ENCODE data around the gene SETD1A. TPM values are rescaled to one million over a fixed set of nuclear protein-coding genes. Genes with fewer than 3 reads are reported as not detected.

The SETD1A gene
- total and polyA plus RNA-seq, 9 of the 15 experiments (the other 6 are each of a cell fraction or from before 2014, with no cell fraction given), result 0.08 to 36.0 (median 4.2) TPM

DNA sequence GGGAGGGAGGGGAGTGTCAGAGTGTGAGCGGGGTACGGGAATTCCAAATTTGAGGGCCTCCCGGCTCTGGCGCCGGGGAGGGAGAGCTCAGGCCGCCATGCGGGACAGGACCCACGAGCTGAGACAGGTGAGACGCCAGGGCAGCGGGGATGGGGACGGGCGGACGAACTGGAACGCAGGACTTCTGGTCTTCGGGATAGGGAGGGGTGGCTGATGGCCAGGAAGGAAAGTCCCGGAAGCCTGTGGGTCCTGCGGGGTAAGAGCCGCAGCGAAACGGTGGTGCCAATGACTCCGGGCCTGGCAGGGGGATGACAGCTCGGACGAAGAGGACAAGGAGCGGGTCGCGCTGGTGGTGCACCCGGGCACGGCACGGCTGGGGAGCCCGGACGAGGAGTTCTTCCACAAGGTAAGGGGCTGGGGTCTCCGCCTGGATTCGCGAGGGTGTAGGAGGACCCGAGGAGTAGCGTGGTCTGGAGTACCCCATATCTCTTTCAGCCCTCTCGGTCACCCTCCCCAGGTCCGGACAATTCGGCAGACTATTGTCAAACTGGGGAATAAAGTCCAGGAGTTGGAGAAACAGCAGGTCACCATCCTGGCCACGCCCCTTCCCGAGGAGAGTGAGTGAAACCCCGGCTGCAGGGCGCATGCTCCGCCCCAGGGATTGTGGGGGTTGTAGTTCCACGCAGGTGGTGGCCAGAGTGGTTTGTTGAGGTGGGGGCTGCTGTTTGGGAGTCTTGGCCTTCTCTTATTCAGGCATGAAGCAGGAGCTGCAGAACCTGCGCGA lies 76.3 kb downstream of the SETD1A start (continued):
- TF ChIP-seq, protein P1, sequence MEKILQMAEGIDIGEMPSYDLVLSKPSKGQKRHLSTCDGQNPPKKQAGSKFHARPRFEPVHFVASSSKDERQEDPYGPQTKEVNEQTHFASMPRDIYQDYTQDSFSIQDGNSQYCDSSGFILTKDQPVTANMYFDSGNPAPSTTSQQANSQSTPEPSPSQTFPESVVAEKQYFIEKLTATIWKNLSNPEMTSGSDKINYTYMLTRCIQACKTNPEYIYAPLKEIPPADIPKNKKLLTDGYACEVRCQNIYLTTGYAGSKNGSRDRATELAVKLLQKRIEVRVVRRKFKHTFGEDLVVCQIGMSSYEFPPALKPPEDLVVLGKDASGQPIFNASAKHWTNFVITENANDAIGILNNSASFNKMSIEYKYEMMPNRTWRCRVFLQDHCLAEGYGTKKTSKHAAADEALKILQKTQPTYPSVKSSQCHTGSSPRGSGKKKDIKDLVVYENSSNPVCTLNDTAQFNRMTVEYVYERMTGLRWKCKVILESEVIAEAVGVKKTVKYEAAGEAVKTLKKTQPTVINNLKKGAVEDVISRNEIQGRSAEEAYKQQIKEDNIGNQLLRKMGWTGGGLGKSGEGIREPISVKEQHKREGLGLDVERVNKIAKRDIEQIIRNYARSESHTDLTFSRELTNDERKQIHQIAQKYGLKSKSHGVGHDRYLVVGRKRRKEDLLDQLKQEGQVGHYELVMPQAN (IDR thresholded peaks at IDR 0.05; ENCODE audit: borderline replicate concordance), result peak; percentile 78; the same call in 1 of the 2 replicates
- TF ChIP-seq SETDB1 (IDR thresholded peaks at IDR 0.05; ENCODE audit: low read length) (no peak), CCNT2 (IDR thresholded peaks at IDR 0.05; ENCODE audit: borderline replicate concordance, extremely low read depth, insufficient read length, low read depth, low read length) (peak; percentile 16)
- TF ChIP-seq, protein P2, sequence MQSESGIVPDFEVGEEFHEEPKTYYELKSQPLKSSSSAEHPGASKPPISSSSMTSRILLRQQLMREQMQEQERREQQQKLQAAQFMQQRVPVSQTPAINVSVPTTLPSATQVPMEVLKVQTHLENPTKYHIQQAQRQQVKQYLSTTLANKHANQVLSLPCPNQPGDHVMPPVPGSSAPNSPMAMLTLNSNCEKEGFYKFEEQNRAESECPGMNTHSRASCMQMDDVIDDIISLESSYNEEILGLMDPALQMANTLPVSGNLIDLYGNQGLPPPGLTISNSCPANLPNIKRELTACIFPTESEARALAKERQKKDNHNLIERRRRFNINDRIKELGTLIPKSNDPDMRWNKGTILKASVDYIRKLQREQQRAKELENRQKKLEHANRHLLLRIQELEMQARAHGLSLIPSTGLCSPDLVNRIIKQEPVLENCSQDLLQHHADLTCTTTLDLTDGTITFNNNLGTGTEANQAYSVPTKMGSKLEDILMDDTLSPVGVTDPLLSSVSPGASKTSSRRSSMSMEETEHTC (IDR thresholded peaks at IDR 0.05), result no peak
- TF ChIP-seq, protein P3, sequence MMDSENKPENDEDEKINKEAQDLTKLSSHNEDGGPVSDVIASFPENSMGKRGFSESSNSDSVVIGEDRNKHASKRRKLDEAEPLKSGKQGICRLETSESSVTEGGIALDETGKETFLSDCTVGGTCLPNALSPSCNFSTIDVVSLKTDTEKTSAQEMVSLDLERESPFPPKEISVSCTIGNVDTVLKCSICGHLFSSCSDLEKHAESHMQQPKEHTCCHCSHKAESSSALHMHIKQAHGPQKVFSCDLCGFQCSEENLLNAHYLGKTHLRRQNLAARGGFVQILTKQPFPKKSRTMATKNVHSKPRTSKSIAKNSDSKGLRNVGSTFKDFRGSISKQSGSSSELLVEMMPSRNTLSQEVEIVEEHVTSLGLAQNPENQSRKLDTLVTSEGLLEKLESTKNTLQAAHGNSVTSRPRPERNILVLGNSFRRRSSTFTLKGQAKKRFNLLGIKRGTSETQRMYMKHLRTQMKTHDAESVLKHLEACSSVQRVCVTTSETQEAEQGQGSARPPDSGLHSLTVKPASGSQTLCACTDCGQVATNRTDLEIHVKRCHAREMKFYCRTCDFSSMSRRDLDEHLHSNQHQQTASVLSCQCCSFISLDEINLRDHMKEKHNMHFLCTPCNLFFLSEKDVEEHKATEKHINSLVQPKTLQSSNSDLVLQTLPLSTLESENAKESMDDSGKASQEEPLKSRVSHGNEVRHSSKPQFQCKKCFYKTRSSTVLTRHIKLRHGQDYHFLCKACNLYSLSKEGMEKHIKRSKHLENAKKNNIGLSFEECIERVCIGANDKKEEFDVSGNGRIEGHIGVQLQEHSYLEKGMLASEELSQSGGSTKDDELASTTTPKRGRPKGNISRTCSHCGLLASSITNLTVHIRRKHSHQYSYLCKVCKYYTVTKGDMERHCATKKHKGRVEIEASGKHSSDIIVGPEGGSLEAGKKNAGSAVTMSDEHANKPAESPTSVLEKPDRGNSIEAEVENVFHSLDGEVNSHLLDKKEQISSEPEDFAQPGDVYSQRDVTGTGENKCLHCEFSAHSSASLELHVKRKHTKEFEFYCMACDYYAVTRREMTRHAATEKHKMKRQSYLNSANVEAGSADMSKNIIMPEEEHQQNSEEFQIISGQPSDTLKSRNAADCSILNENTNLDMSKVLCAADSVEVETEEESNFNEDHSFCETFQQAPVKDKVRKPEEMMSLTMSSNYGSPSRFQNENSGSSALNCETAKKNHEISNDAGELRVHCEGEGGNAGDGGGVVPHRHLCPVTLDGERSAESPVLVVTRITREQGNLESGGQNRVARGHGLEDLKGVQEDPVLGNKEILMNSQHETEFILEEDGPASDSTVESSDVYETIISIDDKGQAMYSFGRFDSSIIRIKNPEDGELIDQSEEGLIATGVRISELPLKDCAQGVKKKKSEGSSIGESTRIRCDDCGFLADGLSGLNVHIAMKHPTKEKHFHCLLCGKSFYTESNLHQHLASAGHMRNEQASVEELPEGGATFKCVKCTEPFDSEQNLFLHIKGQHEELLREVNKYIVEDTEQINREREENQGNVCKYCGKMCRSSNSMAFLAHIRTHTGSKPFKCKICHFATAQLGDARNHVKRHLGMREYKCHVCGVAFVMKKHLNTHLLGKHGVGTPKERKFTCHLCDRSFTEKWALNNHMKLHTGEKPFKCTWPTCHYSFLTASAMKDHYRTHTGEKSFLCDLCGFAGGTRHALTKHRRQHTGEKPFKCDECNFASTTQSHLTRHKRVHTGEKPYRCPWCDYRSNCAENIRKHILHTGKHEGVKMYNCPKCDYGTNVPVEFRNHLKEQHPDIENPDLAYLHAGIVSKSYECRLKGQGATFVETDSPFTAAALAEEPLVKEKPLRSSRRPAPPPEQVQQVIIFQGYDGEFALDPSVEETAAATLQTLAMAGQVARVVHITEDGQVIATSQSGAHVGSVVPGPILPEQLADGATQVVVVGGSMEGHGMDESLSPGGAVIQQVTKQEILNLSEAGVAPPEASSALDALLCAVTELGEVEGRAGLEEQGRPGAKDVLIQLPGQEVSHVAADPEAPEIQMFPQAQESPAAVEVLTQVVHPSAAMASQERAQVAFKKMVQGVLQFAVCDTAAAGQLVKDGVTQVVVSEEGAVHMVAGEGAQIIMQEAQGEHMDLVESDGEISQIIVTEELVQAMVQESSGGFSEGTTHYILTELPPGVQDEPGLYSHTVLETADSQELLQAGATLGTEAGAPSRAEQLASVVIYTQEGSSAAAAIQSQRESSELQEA (IDR thresholded peaks at IDR 0.05; ENCODE audit: low read depth), result no peak
